ENCODE results near the gene TVP23B. TPM values are rescaled to one million over a fixed set of nuclear protein-coding genes. Genes with fewer than 3 reads are reported as not detected.
"Not testable (repeated sequence)": the region's sequence is repeated elsewhere in the genome, so short reads cannot be mapped to it uniquely, and the experiment has no call there.

Gene TVP23B
- total RNA-seq: 10 to 100 TPM; 28.5 to 38.9 TPM
- long read RNA-seq, transcript TVP23B-201 (7 exons, 2,064 nt): major isoform, 45 of 47 reads
- long read RNA-seq, partial matches to known transcripts: 2 of 47 reads
- long read RNA-seq, other reads (novel, unspliced or antisense): 0 of 47 reads

DNA sequence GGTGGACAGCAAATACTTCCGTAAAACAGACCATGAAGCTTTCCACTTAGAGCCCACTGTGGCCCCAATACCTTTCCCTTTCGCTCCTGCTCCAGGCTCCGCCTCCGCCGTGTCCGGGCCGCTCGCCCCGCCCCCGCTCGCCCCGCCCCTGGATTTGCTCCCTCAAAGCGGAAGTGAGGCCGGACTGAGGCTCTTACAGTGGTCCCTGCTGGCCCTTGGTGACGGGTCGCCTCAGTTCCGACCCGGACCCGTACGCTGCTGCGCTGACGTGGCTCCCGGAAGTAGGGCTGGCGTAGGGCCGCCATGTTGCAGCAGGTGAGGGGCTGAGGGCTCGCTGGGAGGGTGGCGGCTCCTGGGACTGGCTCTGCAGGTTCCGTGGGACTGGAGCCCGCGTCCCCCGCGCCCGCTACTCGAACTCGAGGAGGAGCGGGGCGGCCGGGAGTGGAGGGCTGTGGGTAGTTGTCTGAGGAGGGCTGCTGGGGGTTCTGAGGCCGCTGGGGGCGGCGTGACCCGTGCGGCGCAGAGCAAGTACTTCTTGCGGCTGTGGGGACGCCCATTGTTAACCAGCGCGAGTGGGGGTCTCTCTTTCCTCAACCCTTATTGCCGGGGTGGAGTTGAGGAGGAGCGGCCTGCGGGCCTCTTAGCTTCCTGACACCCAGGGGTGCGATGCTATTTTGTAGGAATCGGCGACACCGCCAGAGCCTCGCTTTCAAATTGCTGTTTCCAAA lies at the start of gene TVP23B:
TVP23B (plus strand) TSS at position 193 of the 728 bp plus-strand sequence; CDS start at position 304, 111 bp downstream.
- DNase-seq (peak; percentile 98), ATAC-seq (peak; percentile 99 to 100)
- intact Hi-C loops (cut with DNase I): not testable (repeated sequence)

DNA sequence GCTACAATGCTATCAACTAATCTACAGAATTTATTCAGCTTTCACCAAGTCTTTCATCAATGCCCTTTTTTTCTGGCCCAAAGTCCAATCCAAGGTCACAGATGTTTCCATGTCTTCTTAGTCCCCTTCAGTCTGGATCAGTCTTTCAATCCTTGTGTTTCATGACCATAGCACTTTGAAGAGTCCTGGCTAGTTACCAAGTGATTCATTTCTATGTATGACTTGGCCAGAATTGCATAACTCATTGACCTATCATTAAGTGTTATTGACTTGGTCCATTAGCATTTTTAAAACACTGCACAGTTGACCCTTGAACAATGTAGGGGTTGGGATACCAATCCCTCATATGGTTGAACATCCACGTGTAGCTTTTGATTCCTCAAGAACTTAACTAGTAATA lies 48.5 kb upstream of the TVP23B start:
- peak in 1 of 2 donors; percentile 49 for ATAC-seq
- DNase-seq; intact Hi-C loops (cut with DNase I): not testable (repeated sequence)

DNA sequence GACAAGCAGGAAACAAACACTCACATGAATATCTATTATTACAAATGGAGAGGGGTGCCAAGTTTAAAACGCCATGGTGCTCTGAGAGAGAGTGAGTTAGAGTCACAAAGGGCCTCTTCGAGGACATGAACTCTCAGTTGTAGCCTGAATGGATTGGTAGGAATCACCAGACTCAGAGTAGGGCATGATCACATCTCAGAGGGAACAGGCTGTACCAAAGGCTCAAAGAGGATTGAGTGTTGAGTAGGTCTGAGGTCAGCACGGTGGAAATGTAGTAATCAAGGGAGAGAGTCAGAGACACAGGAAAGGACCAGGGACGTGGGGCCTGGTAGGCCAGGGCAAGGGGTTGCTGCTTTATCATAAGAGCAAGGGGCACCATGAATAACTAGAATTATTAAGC lies 47.6 kb upstream of the TVP23B start:
- ATAC-seq: peak in 1 of 2 donors; percentile 63
- DNase-seq; intact Hi-C loops (cut with DNase I): not testable (repeated sequence)

DNA sequence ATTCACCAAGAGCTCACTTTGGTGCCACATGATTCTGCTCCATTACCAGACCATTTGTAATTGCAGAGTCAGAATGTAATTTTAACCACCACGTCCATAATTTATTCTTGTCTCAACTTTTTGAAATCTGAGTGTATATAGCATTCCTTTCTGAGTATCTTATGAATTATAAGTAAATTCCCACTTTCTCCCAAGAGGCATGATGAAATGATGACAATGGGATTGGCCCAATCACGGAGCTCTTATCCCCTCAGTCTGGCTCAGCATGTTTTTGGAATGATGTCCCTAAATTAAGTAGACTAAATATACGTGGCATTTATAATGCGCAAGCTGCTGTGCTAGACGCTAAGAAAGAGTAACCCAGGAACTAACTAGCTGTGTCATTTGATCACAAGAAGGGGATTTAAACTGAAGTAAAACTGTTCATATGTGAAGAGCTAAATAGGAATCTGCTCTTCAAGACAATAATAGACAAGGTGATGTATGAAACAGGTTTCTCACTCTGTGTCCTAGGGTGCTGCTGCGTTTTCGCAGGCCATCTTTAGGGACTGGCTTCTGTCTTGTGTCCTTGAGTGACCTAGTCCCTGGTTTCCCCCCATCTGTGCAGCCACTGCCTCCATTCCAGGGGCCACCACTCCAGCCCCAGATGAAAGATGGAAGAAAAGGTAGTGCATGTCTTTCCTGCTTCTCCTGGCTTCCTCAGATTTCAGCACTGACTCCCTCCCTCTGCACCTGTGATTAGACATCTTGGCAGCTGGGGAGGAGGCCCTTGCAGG lies 41.2 kb upstream of the TVP23B start:
- ATAC-seq; intact Hi-C loops (cut with DNase I); DNase-seq: not testable (repeated sequence)

DNA sequence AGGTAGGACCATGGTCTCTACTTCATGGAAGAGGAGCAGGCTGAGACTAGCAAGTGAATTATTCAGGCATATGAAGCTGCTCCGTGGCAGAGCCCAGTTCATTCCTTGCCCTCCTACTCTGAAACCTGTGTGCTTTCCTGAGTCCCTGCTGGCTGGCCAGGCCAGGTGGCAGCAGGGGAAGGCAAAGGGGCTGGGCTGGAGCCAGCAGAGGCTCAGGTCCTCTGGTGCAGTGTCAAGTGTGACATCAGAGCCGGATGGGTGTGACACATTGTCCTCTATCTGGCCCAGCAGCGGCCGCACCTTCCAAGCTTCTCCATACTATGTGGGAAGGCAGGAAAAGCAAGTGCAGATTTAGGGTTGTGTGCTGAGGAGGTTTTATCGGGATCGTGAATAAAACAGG lies 39.8 kb upstream of the TVP23B start:
- DNase-seq; intact Hi-C loops (cut with DNase I): not testable (repeated sequence)
- peak in 1 of 2 donors; percentile 61 for ATAC-seq

DNA sequence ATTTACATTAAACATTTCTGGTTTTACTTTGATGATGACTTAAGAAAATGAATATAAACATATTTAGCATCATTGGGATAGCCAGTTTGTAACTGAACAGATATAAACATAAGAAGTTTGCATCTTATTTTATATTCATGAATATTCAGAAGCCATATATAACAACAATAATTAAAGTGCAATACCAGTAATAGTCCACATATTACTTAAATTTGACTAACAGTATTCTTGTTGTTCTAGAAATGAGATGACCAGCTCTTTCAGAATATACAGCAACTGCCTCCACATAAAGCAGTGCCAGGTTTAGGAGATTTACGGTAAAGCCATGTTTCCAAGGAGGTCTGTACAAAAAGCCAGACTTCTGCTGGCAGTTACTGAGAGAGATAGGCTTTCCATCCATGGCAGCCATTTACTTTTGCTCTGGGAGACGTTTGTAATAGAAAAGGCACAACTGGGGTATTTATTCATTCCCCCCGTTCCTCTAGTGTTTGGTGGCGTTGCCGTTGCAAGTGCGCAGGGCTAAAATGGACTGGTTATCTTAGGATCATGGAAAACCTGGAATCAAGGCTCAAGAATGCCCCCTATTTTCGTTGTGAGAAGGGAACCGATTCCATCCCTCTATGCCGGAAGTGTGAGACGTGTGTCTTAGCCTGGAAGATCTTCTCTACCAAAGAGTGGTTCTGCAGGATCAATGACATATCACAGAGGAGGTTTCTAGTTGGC lies 37.1 kb upstream of the TVP23B start, which contains the start of gene FBXW10:
FBXW10 (plus strand) TSS at position 356 of the 723 bp plus-strand sequence; CDS start at position 547, 191 bp downstream.
- ATAC-seq: peak; percentile 77 to 88
- intact Hi-C loops (cut with DNase I); DNase-seq: not testable (repeated sequence)

DNA sequence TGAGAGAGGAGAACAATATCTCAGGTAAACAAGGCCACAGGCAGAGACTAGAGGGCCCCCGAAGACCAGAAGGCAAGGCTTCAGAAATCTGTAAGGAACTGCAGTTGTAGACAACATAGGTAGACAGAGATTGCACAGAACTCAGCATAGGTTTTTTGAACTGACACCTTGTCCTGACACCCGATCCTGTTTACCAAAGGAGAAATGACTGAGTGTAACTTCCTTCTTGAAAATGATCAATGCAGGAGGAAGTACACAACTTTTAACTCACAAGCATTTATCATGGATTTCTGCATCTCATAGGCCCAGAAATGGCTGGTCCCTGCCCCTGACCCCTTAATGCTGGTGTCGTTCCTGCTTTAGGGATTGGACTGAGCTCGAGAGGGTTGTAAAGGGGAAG lies 36.3 kb upstream of the TVP23B start:
- ATAC-seq; intact Hi-C loops (cut with DNase I); DNase-seq: not testable (repeated sequence)

DNA sequence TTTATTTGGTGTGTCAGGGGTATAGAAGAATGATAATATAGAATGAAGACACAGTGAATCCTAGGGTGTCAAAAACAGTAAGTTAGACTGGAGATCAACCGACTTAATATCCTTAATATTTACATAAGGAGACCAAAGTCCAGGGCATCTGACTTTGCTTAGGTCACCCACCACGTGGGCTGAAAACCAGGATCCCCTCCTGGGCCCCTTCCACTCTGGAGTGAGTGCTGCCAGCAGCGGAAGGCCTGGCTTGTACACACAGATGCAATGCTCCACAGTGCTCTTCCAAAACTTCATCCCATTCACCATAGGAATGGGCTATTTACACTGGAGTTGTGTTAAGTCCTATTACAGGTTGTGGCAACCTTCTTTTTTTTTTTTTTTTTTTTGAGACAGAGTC lies 34.4 kb upstream of the TVP23B start:
- ATAC-seq; intact Hi-C loops (cut with DNase I); DNase-seq: not testable (repeated sequence)

DNA sequence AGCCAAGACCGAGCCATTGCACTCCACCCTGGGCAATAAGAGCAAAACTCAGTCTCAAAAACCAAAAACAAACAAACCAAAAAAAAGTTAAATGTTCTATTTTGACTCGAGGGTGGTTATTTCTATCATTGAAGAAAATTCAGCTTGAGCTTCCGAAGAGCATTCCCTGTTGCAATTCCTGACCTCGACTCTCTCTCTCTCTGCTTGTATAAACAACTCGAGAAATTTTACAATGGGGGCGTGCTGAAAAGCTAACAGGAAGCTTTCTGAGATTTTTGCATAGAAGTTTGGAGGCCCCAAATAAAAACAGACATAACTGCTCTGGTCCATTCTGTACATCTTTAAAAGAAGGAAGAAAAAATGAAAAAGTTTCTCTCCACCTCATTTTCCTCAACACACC lies 33.5 kb upstream of the TVP23B start:
- ATAC-seq; DNase-seq; intact Hi-C loops (cut with DNase I): not testable (repeated sequence)

DNA sequence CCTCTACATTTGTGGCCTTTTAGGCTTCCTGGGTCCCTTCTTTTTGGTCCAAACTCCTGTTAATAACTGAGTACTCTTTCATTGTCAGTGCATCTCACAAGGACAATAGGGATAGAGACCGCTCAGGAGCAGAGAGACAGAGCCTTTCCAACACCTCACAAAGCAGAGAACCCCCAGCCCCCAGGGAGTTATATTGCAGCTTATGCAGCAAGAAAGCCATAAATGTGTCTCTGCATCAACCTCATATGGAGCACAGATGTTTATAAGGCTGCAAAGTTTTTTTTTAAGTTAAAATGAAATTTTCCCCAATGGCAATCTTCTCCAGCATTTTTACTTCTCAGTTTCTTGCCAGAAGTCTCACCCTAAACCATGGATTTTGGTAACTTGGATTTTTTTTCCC lies 30.7 kb upstream of the TVP23B start:
- intact Hi-C loops (cut with DNase I); DNase-seq; ATAC-seq: not testable (repeated sequence)

DNA sequence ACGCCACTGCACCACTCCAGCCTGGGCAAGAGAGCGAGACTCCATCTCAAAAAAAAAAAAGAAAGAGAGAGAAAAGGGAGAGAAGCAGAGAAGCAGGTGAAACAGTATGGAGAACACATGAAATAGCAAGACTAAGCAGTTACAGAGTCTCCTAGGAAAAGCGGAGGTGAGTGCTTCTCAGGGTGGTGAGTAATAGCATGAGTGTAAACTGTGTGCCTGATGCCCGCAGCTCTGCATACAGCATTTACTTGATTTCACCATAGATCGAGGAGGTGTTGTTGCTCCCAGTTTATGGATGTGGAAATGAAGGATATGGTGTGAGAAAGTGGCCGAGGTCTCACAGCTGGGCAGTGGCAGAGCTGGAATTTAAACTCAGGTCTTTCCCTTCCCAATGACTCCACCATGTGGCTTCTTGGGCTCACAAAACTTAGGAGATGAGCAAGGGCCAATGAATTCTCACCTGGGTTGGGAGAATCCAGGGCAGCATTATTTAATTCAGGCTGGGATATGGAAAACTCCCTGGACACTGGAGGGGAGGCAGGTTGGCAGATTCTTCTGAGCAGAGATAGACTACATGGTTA lies 27.1 kb upstream of the TVP23B start:
- DNase-seq; intact Hi-C loops (cut with DNase I): not testable (repeated sequence)
- peak in 1 of 2 donors; percentile 27 for ATAC-seq

DNA sequence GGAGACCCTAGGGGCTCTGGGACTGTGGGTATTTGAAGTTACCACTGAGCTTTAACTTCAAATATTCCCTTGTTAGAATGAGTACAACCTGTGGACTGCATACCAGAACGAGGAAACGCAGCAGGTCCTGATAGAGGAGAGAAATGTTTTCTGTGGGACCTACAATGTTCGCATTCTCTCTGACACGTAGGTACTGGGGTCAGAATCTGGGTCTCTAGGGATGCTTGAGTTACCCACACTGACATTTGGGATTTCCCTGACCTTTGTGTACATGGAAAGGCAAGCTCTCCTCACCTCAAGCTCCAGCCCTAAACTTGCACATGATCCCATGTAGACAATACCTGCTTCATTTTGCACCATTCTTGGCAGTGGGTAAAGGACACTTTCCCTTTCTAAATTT lies 25.0 kb upstream of the TVP23B start:
- DNase-seq; ATAC-seq; intact Hi-C loops (cut with DNase I): not testable (repeated sequence)

DNA sequence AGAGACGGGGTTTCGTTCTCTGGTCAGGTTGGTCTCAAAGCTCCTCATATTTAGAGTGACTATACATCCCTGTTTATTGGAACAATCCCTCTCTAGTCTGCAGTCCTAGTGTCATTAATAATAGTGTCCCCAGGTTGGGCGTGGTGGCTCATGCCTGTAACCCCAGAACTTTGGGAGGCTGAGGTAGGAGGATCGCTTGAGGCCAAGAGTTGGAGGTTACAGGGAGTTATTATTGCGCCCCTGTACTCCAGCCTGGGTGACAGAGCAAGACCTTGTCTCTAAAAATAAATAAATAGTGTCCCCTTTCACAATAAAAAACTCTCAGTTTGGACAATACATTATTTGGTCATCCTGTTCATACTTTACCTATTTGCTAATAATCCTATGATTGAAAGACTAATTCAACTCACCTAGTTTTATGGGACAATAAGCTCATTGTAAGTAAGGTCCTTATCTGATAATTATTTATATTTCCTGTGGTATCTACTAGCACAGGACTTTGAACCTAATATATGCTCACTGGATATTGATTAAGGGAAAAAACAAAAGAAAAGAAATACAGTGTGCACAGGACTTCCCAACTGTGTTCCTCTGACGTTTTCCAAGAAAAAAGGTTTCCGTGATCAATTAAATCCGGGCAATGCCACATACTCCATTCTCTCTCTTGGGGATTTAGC lies 23.5 kb upstream of the TVP23B start:
- ATAC-seq; intact Hi-C loops (cut with DNase I); DNase-seq: not testable (repeated sequence)

DNA sequence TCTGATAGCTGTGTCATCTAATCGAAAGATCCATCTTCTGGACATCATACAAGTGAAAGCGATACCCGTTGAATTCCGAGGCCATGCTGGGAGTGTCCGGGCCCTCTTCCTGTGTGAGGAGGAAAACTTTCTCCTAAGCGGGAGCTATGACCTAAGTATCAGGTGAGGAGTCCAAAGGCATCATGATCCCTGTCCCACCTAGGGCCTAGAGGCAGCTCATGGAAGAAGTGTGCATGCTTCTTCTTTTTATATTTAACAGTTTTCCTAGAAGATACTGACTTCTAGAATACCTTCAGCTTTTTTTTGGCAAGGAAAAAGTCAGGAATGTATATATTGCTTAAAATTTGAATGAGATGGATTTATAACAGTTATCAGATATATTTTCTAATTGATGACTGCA lies 22.6 kb upstream of the TVP23B start:
- DNase-seq; ATAC-seq; intact Hi-C loops (cut with DNase I): not testable (repeated sequence)

DNA sequence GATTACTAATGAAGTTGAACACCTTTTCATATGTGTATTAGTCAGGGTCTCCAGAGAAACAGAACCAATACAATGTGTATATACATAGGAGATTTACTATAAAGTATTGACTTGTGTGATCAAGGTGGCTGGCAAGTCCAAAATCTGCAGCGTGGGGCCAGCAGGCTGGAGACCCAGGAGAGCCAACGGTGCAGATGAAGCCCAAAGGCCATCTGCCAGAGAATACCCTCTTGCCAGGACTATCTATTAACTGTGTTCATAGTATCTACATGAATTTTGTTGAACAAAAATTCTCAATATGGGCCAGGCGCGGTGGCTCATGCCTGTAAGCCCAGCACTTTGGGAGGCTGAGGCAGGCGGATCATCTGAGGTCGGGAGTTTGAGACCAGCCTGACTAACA lies 20.8 kb upstream of the TVP23B start:
- ATAC-seq; intact Hi-C loops (cut with DNase I); DNase-seq: not testable (repeated sequence)

DNA sequence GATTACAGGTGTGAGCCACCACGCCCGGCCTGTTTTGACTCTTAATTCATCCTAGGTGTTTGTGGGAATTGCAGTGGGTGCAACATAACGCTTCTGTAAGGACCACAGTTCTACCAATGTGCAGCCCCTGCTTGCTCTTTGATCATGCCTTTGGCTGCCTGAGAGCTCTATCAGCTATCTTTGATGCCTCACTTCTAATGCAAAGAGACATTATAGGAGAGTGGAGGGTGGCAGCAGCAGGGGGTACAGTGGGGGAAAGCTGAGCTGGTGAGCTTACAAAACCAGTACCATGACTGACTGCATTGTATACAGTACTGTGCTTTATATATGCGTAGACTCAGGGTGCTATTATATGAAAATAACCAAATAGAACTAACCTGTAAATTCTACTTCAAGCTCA lies 10.4 kb upstream of the TVP23B start:
- intact Hi-C loops (cut with DNase I); DNase-seq; ATAC-seq: not testable (repeated sequence)

DNA sequence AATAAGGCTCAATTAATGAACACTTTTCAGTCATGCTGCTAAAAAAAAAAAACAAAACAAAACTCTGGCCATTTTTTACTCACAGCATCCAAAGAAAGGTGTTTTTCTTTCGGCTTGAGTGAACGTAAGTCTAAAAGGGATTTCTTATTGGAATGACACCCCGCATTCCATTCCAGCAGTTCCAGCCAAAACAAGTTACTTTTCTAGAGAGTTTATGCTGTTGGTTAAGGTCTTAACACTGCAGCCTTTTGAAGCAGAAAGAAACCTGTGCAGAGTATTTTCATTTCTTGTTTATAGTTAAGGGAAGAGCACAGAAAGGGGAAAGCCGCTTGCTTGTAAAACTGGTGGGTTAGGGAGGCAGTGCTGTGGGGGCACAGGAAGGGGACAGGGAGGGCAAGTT lies 9.9 kb upstream of the TVP23B start:
- DNase-seq; ATAC-seq; intact Hi-C loops (cut with DNase I): not testable (repeated sequence)

DNA sequence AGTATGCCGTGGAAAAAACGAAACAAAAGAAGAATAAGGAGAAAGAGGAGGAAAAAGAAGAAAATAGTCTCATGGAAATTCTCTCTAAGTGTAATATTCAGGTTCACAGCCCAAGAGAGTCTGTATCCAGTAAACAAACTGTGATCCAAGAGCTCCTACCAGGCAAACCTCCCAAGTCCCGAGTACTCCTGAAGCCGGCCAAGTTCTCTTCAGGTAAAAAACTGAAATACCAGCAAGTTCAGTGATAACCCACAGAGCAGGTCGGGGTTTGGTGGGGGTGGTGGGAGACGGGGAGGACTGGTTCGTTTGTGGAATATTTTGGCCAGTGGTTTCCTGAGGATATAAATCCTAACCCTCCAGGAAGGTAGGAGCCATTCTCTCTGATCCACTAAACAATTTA lies 8.5 kb upstream of the TVP23B start:
- intact Hi-C loops (cut with DNase I): no loop called here
- ATAC-seq: no peak
- DNase-seq: no peak
